ENCODE data around the gene TLE7. TPM values are rescaled to one million over a fixed set of nuclear protein-coding genes. Genes with fewer than 3 reads are reported as not detected.

The TLE7 gene
- total and polyA plus RNA-seq, 3 experiments from 2014 or later: not detected

DNA sequence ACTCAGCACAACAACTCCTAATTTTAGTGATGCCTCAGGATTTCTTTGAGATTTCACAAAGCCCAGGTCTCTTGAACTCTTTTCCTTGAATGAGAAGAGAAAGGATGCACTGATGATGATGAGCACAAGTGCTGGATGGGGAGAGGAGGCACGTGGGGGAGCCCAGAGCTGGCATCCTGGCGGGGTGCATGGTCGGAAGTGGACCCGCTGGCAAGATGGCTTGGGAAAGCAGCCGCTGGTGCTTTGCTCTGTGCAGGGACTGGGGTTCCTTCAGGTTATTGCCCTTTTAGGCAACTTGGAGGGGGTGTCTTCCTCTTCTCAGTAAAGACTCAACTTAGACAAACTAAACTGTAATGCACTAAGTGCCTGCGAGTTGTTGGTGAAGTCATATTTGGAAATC lies 61.0 kb downstream of the TLE7 start:
- Histone ChIP-seq H3K27ac (ENCODE audit: low read depth, low read length) (no peak overlapping the region), H3K9me3 (ENCODE audit: low read length) (no peaks in the 10 kb centered on the region), H3K4me1 (ENCODE audit: insufficient read depth, low read length) (no peaks in the 10 kb centered on the region), H3K36me3 (ENCODE audit: insufficient read depth, low read length) (no peaks in the 10 kb centered on the region), H3K27me3 (ENCODE audit: insufficient read depth, low read length, poor library complexity, severe bottlenecking) (no peaks in the 10 kb centered on the region), H3K4me3 (ENCODE audit: low read length) (no peak overlapping the region)
- Mint-ChIP-seq H3K4me1 (no peaks in the 10 kb centered on the region), H3K27me3 (peaks cover 17 to 42% of the 10 kb centered on the region in 2 donors), H3K9me3 (peaks cover 0 to 6% (median 0%) of the 10 kb centered on the region in 5 donors), H3K36me3 (no peaks in the 10 kb centered on the region), H3K4me3 (no peak overlapping the region), H3K27ac (no peak overlapping the region)
- DNase-seq: no peak
- POLR2A ChIA-PET: no interaction called here
- CTCF ChIA-PET: no interaction called here

Other genes with a start within 250 kb of the TLE7 start
- not detected for gene HYDIN, start 211.3 kb downstream of the TLE7 start, total RNA-seq
- gene HYDIN, start 211.3 kb downstream of the TLE7 start, polyA plus RNA-seq: not detected
- gene CMTR2, start 152.7 kb downstream of the TLE7 start, total RNA-seq: 10 to 100 TPM; 27.4 to 27.9 TPM
- 21.7 TPM for gene CMTR2, start 152.7 kb downstream of the TLE7 start, polyA plus RNA-seq
- not detected for gene CALB2, start 83.3 kb downstream of the TLE7 start, total RNA-seq
- not detected for gene CALB2, start 83.3 kb downstream of the TLE7 start, polyA plus RNA-seq
- gene ZNF23, start 20.2 kb upstream of the TLE7 start, total RNA-seq: 1 to 10 TPM; 9.2 to 9.4 TPM
- gene ZNF23, start 20.2 kb upstream of the TLE7 start, polyA plus RNA-seq: 8.2 TPM
- 1 to 10 TPM; 3.1 TPM for gene ZNF19, start 47.3 kb upstream of the TLE7 start, total RNA-seq
- gene ZNF19, start 47.3 kb upstream of the TLE7 start, polyA plus RNA-seq: 1.5 TPM
- gene CHST4, start 84.4 kb upstream of the TLE7 start, total RNA-seq: not detected
- not detected for gene CHST4, start 84.4 kb upstream of the TLE7 start, polyA plus RNA-seq
- not detected for gene TAT, start 135.0 kb upstream of the TLE7 start, total RNA-seq
- 0.06 TPM for gene TAT, start 135.0 kb upstream of the TLE7 start, polyA plus RNA-seq
- not detected for gene MARVELD3, start 184.1 kb upstream of the TLE7 start, total RNA-seq
- gene MARVELD3, start 184.1 kb upstream of the TLE7 start, polyA plus RNA-seq: not detected

Data from CD8-positive, alpha-beta memory T cell (primary cell).